ENCODE measurements around the gene CLEC4G. TPM values are rescaled to one million over a fixed set of nuclear protein-coding genes. Genes with fewer than 3 reads are reported as not detected.

The CLEC4G gene
- total RNA-seq, 2 experiments from 2014 or later: not detected

GRCh38 chr19:7699417-7700401 lies 32.2 kb downstream of the CLEC4G start:
- Mint-ChIP-seq H3K27ac (no peak overlapping the region), H3K4me3 (no peak overlapping the region)
- POLR2A ChIA-PET: no interaction called here

GRCh38 chr19:7699003-7699402 lies 32.9 kb downstream of the CLEC4G start:
- Mint-ChIP-seq H3K4me3 (no peak overlapping the region), H3K27ac (no peak overlapping the region), H3K9me3 (ENCODE audit: insufficient read depth) (no peaks in the 10 kb centered on the region), H3K4me1 (ENCODE audit: low read depth) (peaks cover 12% of the 10 kb centered on the region), H3K36me3 (ENCODE audit: low read depth) (no peaks in the 10 kb centered on the region), H3K27me3 (ENCODE audit: low read depth) (peaks cover 22% of the 10 kb centered on the region)
- CTCF ChIA-PET: interaction anchor here (3.4 kb wide), 1 partner anchor 18 kb away, joined by 19 read pairs; the partner anchor contains the start of gene TRAPPC5
- ATAC-seq (no peak), DNase-seq (no peak)
- POLR2A ChIA-PET: no interaction called here

More at GRCh38 chr19:7699417-7700401, 32.2 kb downstream of the CLEC4G start:
- Mint-ChIP-seq H3K4me1 (ENCODE audit: low read depth) (peaks cover 17% of the 10 kb centered on the region), H3K27me3 (ENCODE audit: low read depth) (peaks cover 23% of the 10 kb centered on the region), H3K36me3 (ENCODE audit: low read depth) (no peaks in the 10 kb centered on the region), H3K9me3 (ENCODE audit: insufficient read depth) (no peaks in the 10 kb centered on the region)
- ATAC-seq: no peak
- no peak for DNase-seq
- CTCF ChIA-PET: interaction anchor here (3.4 kb wide), 1 partner anchor 19 kb away, joined by 19 read pairs; the partner anchor contains the start of gene TRAPPC5

- H3K27me3 Mint-ChIP-seq (ENCODE audit: low read depth): peaks cover 17% of the 10 kb centered on the region
- peaks cover 10% of the 10 kb centered on the region for H3K4me1 Mint-ChIP-seq (ENCODE audit: low read depth)
- ChIA-PET CTCF (interaction anchor here (1.2 to 3.4 kb wide), 2 partner anchors 18 to 130 kb away, joined by 3 to 19 read pairs; partner anchors contain the start of gene TRAPPC5), POLR2A (no interaction called here)
- no peak overlapping the region for H3K4me3 Mint-ChIP-seq
- no peak overlapping the region for H3K27ac Mint-ChIP-seq
- ATAC-seq (no peak), DNase-seq (no peak)
- no peaks in the 10 kb centered on the region for H3K36me3 Mint-ChIP-seq (ENCODE audit: low read depth)
- H3K9me3 Mint-ChIP-seq (ENCODE audit: insufficient read depth): no peaks in the 10 kb centered on the region
Measured at GRCh38 chr19:7698583-7698982, 33.3 kb downstream of the CLEC4G start.

- ATAC-seq: no peak
- no peaks in the 10 kb centered on the region for H3K36me3 Mint-ChIP-seq (ENCODE audit: low read depth)
- peaks cover 10% of the 10 kb centered on the region for H3K4me1 Mint-ChIP-seq (ENCODE audit: low read depth)
- H3K27me3 Mint-ChIP-seq (ENCODE audit: low read depth): peaks cover 13% of the 10 kb centered on the region
- H3K27ac Mint-ChIP-seq: no peak overlapping the region
- CTCF ChIA-PET: interaction anchor here (1.2 to 3.4 kb wide), 2 partner anchors 17 to 129 kb away, joined by 3 to 19 read pairs; partner anchors contain the start of gene TRAPPC5
- no peak for DNase-seq
- H3K9me3 Mint-ChIP-seq (ENCODE audit: insufficient read depth): no peaks in the 10 kb centered on the region
- POLR2A ChIA-PET: interaction anchor here (1.3 kb wide), 1 partner anchor 9 kb away, joined by 3 read pairs; no protein-coding TSS in a partner anchor
- H3K4me3 Mint-ChIP-seq: no peak overlapping the region
Measured at GRCh38 chr19:7697721-7698287, 34.1 kb downstream of the CLEC4G start.

GRCh38 chr19:7694499-7694898 lies 37.4 kb downstream of the CLEC4G start:
- DNase-seq (no peak), ATAC-seq (no peak)
- no peak overlapping the region for H3K4me3 Mint-ChIP-seq
- peaks cover 5% of the 10 kb centered on the region for H3K4me1 Mint-ChIP-seq (ENCODE audit: low read depth)
- no peaks in the 10 kb centered on the region for H3K36me3 Mint-ChIP-seq (ENCODE audit: low read depth)
- H3K9me3 Mint-ChIP-seq (ENCODE audit: insufficient read depth): no peaks in the 10 kb centered on the region
- H3K27ac Mint-ChIP-seq: no peak overlapping the region
- ChIA-PET POLR2A (no interaction called here), CTCF (interaction anchor here (2.1 kb wide), 1 partner anchor 14 kb away, joined by 8 read pairs; the partner anchor contains the start of gene TRAPPC5)
- peaks cover 7% of the 10 kb centered on the region for H3K27me3 Mint-ChIP-seq (ENCODE audit: low read depth)

- Mint-ChIP-seq H3K27ac (no peak overlapping the region), H3K4me3 (no peak overlapping the region), H3K36me3 (ENCODE audit: low read depth) (no peaks in the 10 kb centered on the region), H3K27me3 (ENCODE audit: low read depth) (peaks cover 3% of the 10 kb centered on the region), H3K9me3 (ENCODE audit: insufficient read depth) (no peaks in the 10 kb centered on the region), H3K4me1 (ENCODE audit: low read depth) (no peaks in the 10 kb centered on the region)
- ATAC-seq (no peak), DNase-seq (no peak)
- POLR2A ChIA-PET: no interaction called here
- CTCF ChIA-PET: interaction anchor here (2.1 kb wide), 1 partner anchor 12 kb away, joined by 8 read pairs; the partner anchor contains the start of gene TRAPPC5
Measured at GRCh38 chr19:7692417-7693088, 39.4 kb downstream of the CLEC4G start.

GRCh38 chr19:7691497-7691896 lies 40.4 kb downstream of the CLEC4G start:
- Mint-ChIP-seq H3K36me3 (ENCODE audit: low read depth) (no peaks in the 10 kb centered on the region), H3K9me3 (ENCODE audit: insufficient read depth) (no peaks in the 10 kb centered on the region), H3K4me1 (ENCODE audit: low read depth) (no peaks in the 10 kb centered on the region), H3K27ac (no peak overlapping the region), H3K4me3 (no peak overlapping the region), H3K27me3 (ENCODE audit: low read depth) (peaks cover under 1% of the 10 kb centered on the region)
- POLR2A ChIA-PET: no interaction called here
- ATAC-seq: no peak
- no peak for DNase-seq
- CTCF ChIA-PET: no interaction called here

- CTCF ChIA-PET: no interaction called here
Measured at GRCh38 chr19:7690779-7691258, 41.1 kb downstream of the CLEC4G start.

GRCh38 chr19:7689165-7689564 lies 42.7 kb downstream of the CLEC4G start:
- DNase-seq: no peak
- CTCF ChIA-PET: interaction anchor here (2.0 kb wide), 1 partner anchor 9 kb away, joined by 6 read pairs; the partner anchor contains the start of gene TRAPPC5

More at GRCh38 chr19:7690779-7691258, 41.1 kb downstream of the CLEC4G start:
- Mint-ChIP-seq H3K4me1 (ENCODE audit: low read depth) (no peaks in the 10 kb centered on the region), H3K27ac (no peak overlapping the region), H3K36me3 (ENCODE audit: low read depth) (no peaks in the 10 kb centered on the region), H3K27me3 (ENCODE audit: low read depth) (no peaks in the 10 kb centered on the region), H3K4me3 (no peak overlapping the region), H3K9me3 (ENCODE audit: insufficient read depth) (no peaks in the 10 kb centered on the region)
- no peak for ATAC-seq
- DNase-seq: no peak
- POLR2A ChIA-PET: no interaction called here

GRCh38 chr19:7687177-7687576 lies 44.7 kb downstream of the CLEC4G start:
- Mint-ChIP-seq H3K4me1 (ENCODE audit: low read depth) (peaks cover 5% of the 10 kb centered on the region), H3K27me3 (ENCODE audit: low read depth) (peaks cover 3% of the 10 kb centered on the region), H3K36me3 (ENCODE audit: low read depth) (peaks cover 8% of the 10 kb centered on the region), H3K4me3 (no peak overlapping the region), H3K27ac (no peak overlapping the region), H3K9me3 (ENCODE audit: insufficient read depth) (no peaks in the 10 kb centered on the region)
- no peak for ATAC-seq
- POLR2A ChIA-PET: no interaction called here
- CTCF ChIA-PET: no interaction called here
- DNase-seq: no peak

More at GRCh38 chr19:7689165-7689564, 42.7 kb downstream of the CLEC4G start:
- Mint-ChIP-seq H3K9me3 (ENCODE audit: insufficient read depth) (no peaks in the 10 kb centered on the region), H3K4me1 (ENCODE audit: low read depth) (no peaks in the 10 kb centered on the region), H3K27ac (no peak overlapping the region), H3K4me3 (no peak overlapping the region), H3K27me3 (ENCODE audit: low read depth) (peaks cover 3% of the 10 kb centered on the region), H3K36me3 (ENCODE audit: low read depth) (no peaks in the 10 kb centered on the region)
- no peak for ATAC-seq
- POLR2A ChIA-PET: no interaction called here

All from activated CD8-positive, alpha-beta T cell treated with anti-CD3 and anti-CD28 coated beads, Interleukin-2, amount 10 ng/mL, durations not matched to agents 7 days and 5 days (primary cell).